OCI-LY7 (cell line): ENCODE measurements around the gene HS1BP3.

ENCODE experiments used
- CTCF ChIP-seq: fragments of 200-600 bp; sonication (generic); conservative IDR thresholded peaks from 2 replicates; pipeline ENCODE4 v1.5.1; 2014; ENCODE audit warnings: mild to moderate bottlenecking, antibody characterized with exemption, low read length, moderate library complexity, mixed read lengths
- EZH2phosphoT487 ChIP-seq: fragments of 200-600 bp; sonication (generic); IDR thresholded peaks from 2 replicates; pipeline ENCODE4 v1.6.1; 2018; ENCODE audit warnings: low read depth, borderline replicate concordance, mild to moderate bottlenecking, mixed run types, antibody characterized with exemption, low read length, moderate library complexity, mixed read lengths

- TF ChIP-seq CTCF (no peak), EZH2phosphoT487 (no peak)
Measured at GRCh38 chr2:20588918-20589871, 61.7 kb downstream of the HS1BP3 start.
